ENCODE measurements around the gene ZNF211. TPM values are rescaled to one million over a fixed set of nuclear protein-coding genes. Genes with fewer than 3 reads are reported as not detected.

Gene ZNF211
- total and polyA plus RNA-seq, 9 of the 15 experiments (the other 6 are each of a cell fraction or from before 2014, with no cell fraction given) = 1.3 to 11.6 (median 4.5) TPM

- no peak for TF ChIP-seq ATF2 (CRISPR knock-in tag; IDR thresholded peaks at IDR 0.05)
- TF ChIP-seq CHD4 (IDR thresholded peaks at IDR 0.05; ENCODE audit: insufficient read depth, insufficient replicate concordance, low read depth, low read length, poor library complexity, severe bottlenecking) = no peak
- no peak for TF ChIP-seq MCM5 (IDR thresholded peaks at IDR 0.05; ENCODE audit: low read depth)
- TF ChIP-seq FOXA1 (IDR thresholded peaks at IDR 0.05; ENCODE audit: borderline replicate concordance) = no peak
- TF ChIP-seq BACH1 (tag; IDR thresholded peaks at IDR 0.05) = no peak
- TF ChIP-seq NCOA6 (IDR thresholded peaks at IDR 0.05) = no peak
- TF ChIP-seq SPI1 (IDR thresholded peaks at IDR 0.05; ENCODE audit: borderline replicate concordance, low read depth, low read length) = 0 out of 2 replicates have a peak, but pooled peaks have one; percentile 11
- TF ChIP-seq RFX5 (IDR thresholded peaks at IDR 0.05; ENCODE audit: low read depth, low read length) = no peak
- no peak for TF ChIP-seq ZNF224 (CRISPR knock-in tag; IDR thresholded peaks at IDR 0.05)
- TF ChIP-seq POLR2B (IDR thresholded peaks at IDR 0.05; ENCODE audit: low read depth, partially characterized antibody) = no peak
- TF ChIP-seq BCOR (IDR thresholded peaks at IDR 0.05) = no peak
- no peak for TF ChIP-seq ZNF354B (CRISPR knock-in tag; IDR thresholded peaks at IDR 0.05)
- peak; percentile 41 to 93 (median 81) for TF ChIP-seq YY1 (IDR thresholded peaks at IDR 0.05; ENCODE audit: borderline replicate concordance in 1 of 3, control insufficient read depth in 1 of 3, extremely low read depth in 1 of 3, insufficient read depth in 3 of 3, insufficient read length in 1 of 3, insufficient replicate concordance in 2 of 3, low read depth in 1 of 3, low read length in 2 of 3)
- no peak for TF ChIP-seq SMC3 (conservative IDR thresholded peaks at IDR 0.05; ENCODE audit: insufficient read depth, low read depth, low read length)
- no peak for TF ChIP-seq MEF2D (tag; conservative IDR thresholded peaks at IDR 0.05; ENCODE audit: low read depth)
- no peak for TF ChIP-seq RBM15 (IDR thresholded peaks at IDR 0.05; ENCODE audit: insufficient read depth, low read length)
- TF ChIP-seq GABPB2 (CRISPR knock-in tag; conservative IDR thresholded peaks at IDR 0.05) = no peak
- TF ChIP-seq ZNF280B (CRISPR knock-in tag; IDR thresholded peaks at IDR 0.05) = no peak
- TF ChIP-seq CEBPG (CRISPR knock-in tag; IDR thresholded peaks at IDR 0.05) = no peak
- no peak for TF ChIP-seq CEBPG (tag; conservative IDR thresholded peaks at IDR 0.05 in 1 of 2, IDR thresholded peaks at IDR 0.05 in 1 of 2)
- no peak for TF ChIP-seq SMAD2 (IDR thresholded peaks at IDR 0.05; ENCODE audit: low read depth, low read length)
- TF ChIP-seq PHF8 (IDR thresholded peaks at IDR 0.05; ENCODE audit: borderline replicate concordance, low read length) = peak; percentile 90
Measured at GRCh38 chr19:57613941-57614743, 18.8 kb upstream of the ZNF211 start, which contains the start of gene ZNF134 (continued).

All from K562 (cell line).